ENCODE data around the gene RGS5.
"Not testable (repeated sequence)": the region's sequence is repeated elsewhere in the genome, so short reads cannot be mapped to it uniquely, and the experiment has no call there.

RGS5 gene, protein sequence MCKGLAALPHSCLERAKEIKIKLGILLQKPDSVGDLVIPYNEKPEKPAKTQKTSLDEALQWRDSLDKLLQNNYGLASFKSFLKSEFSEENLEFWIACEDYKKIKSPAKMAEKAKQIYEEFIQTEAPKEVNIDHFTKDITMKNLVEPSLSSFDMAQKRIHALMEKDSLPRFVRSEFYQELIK

DNA sequence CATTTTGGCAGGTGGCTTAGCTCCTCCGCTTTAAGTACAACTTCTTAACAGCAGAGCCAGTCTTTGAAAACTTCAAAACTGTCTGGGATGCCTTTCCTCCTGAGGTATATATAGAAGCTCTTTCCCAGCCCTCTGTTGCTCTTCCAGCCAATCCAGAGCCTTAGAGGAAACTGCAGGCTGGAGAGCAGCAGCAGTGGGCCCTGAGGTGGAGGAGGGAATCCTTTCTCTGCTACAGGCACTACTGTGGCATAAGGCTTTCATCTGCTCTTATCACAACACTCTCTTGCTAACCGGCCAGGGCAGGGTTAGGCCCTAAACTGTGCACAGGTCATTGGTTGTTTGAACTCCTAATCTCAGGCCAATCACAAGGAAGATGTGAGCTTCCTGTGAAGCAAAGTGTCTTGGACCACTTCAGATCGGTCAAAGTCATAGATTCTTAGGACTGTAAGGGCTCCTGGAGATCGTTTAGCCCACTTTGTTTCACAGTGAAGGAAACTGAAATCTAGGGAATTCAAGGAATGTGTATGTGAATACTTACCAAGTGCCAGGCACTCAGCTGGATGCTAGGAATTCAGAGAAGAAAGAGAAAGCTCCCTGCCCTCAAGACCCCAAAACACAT lies at the start of gene RGS5:
RGS5 (minus strand) TSS at position 84 of the 619 bp plus-strand sequence; CDS start at position 3, 81 bp downstream.
- FAIRE-seq, result no peak

- FAIRE-seq, result no peak
Measured at GRCh38 chr1:163250382-163250974, 47.8 kb upstream of the RGS5 start.

DNA sequence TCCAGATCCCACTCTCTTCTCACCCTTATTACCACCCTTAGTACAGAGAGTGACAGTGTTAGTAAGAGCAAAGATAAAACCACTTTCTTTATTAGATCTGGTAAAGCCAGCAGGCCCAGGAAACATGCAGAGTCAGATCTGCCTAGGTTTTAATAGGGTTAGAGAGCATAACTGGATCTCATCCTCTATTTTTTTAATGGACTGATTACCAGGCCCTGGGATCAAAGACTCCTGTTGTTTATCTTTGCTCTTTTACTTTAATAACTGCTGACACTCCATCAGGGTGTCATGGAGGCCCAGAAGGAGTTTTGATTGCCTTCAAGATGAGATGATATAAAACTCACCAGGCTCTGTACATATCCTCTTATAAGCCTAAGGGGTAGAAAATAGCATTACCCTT lies 45.3 kb upstream of the RGS5 start:
- no peak for FAIRE-seq

- FAIRE-seq, result not testable (repeated sequence)
Measured at GRCh38 chr1:163244648-163245047, 41.9 kb upstream of the RGS5 start.

GRCh38 chr1:163241746-163242145 lies 39.0 kb upstream of the RGS5 start:
- no peak for FAIRE-seq

DNA sequence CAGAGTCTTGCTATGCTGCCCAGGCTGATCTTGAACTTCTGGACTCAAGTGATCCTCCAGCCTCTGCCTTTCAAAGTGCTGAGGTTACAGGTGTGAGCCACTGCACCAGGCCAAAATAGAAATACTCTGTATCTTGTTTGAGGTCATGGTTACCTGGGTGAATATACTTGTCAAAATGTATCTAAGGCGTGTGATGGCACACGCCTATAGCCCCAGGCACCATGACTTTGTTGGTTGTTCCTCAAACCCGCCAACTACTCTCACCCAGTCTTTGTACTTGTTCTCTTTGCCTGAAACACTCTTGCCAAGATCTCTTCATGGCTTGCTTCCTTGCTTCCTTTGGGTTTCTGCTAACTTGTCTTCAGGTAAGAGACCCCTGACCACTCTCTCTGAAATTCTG lies 38.0 kb upstream of the RGS5 start:
- no peak for FAIRE-seq

GRCh38 chr1:163233643-163234042 lies 30.9 kb upstream of the RGS5 start:
- FAIRE-seq, result not testable (repeated sequence)

DNA sequence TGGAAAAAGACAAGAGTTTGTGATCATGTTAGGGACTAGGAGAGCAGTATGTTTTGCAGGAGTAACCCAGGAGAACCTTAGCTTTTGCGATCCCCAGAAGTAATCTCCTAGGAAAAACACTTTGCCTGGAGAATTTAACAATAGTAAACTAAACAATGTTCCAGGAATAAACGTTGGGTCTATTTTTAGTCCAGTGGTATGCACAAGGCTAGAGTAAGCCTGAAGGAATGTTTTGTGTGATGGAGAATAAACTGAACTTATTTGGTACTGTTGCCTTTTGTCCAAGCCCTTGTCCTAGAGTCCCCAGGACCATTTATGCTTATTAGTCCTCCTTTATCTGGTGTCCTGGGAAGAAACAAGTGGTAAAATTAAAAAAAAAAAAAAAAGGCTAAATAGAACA lies 28.7 kb upstream of the RGS5 start:
- no peak for FAIRE-seq

GRCh38 chr1:163230827-163231226 lies 28.1 kb upstream of the RGS5 start:
- no peak for FAIRE-seq

GRCh38 chr1:163228271-163228670 lies 25.6 kb upstream of the RGS5 start:
- not testable (repeated sequence) for FAIRE-seq

- FAIRE-seq, result no peak
Measured at GRCh38 chr1:163227126-163227525, 24.4 kb upstream of the RGS5 start.

GRCh38 chr1:163213626-163214025 lies 10.9 kb upstream of the RGS5 start:
- FAIRE-seq, result no peak

DNA sequence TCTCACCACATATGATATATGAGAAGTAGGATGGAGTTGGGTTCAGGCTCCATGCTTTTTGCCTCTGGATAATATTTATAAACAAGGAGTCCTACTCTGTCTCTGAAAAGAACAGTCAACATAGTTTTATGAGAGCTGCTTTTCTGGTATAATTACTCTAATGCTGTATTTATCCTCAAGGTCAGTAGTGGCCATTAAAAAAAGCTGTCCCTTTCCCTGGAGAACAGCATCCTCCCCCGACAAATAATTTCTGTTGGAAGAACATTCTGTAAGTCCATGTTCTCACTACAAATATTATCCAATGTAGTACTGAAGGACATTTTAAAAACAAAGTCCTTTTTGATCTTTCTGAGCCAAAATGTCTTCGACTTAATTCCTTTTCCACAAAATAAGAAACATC lies 9.0 kb upstream of the RGS5 start:
- FAIRE-seq, result no peak

- no peak for FAIRE-seq
Measured at GRCh38 chr1:163205513-163205912, 2.8 kb upstream of the RGS5 start.

DNA sequence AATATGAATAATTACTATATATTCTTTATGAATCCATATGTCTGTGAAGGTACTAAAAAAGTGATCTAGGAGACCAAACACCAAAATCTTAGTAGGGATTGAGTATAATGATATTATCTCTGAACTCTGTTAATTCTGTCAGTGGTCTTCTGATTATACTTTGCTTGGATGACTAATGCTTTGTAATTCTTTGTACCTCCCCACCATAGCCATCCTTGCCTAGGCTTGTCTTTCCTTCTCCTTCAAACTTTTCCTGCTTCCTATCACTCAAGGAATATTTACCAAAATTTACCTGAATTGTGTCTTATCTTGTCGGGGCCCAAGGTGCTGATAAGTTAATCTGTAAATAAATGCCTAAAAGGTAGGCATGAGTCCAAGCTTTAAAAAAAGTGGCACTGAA lies 845 bp upstream of the RGS5 start:
- no peak for FAIRE-seq

DNA sequence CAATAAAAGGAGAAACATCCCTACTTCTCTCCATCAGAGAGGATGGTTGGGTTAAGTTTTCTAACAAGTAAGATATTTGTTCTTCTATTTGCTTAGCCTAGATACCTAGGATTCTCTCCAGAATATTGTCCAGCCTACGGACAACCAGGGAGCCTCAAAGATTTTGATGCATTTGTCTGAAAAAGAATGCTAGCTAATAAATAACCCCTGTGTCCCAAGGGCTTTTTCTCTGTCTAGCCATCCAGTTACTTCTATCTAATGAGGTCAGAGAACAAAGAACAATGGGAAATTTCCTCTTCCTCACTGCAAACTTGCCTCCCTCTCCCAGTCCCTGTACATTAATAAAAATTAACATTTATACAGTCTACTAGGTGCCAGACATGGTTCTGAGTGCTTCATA lies 810 bp downstream of the RGS5 start:
- no peak for FAIRE-seq

- no peak for FAIRE-seq
Measured at GRCh38 chr1:163197022-163197421, 5.7 kb downstream of the RGS5 start.

DNA sequence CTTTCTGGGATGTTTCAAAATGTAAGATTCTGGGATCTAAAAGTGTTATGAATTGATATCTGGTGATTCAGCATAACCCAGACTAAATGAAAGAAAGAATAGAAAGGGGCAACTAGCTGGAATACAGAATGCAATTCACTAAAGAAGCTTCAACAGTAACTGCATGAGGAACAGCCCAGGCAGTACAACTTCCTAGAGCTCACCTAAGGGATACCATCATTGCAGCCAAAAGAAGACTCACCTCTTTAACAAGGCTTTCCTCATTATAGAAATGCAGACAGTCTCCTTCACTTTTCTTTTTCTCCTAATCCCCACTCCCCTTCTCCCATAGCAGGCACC lies 6.3 kb downstream of the RGS5 start:
- FAIRE-seq, result no peak

DNA sequence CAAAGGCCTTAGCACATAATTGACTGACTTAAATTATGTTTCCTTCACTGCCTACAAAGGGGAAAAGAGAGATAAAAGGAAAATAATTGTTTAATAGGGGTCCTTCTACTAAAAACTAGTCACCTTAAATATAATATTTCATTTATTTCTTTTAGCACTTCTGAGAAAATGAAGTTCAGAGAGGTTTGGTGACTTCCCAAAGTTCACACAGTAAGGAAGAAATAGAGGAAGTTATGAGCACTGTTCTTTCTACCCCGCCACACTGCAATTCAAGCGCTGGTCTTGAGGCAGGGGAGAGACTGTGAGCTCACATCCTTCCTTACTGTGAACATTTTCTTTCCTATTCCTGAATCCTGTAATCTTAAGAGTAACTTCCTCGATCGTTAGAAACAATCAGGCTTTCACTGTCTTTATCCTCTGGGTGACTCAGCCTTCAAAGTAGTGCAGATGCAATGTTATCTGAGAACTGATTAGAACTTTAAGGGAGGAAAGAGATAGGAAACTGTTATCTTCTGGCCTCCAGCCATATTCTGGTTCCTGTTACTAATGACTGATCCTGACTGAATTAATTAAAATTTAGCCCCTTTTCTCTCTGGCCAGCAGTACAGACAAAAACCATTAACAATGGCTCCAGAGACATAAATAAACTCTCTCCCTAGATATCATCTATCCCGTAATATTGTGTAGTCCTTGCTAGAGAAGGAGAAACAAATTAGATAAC lies 6.8 kb downstream of the RGS5 start:
- no peak for FAIRE-seq

DNA sequence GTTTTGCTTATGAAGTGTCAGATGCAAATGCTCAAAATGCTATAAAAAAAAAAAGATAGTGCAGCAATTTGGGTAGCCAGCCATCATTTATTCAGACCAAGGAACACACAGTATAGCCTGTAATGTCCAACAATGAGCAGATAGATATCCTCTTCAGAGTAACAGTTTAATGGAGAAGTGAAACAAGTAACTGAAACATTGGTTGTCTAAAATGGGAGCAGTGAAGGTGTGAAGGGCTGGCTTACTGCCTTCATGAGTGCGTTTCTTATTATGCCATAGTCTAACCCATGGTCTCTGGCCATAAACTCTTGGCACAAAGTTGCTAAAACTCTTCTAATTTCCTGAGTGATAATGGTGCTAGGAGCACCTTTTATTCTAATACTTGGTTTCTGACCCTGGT lies 11.4 kb downstream of the RGS5 start:
- no peak for FAIRE-seq

GRCh38 chr1:163188947-163189346 lies 13.8 kb downstream of the RGS5 start:
- no peak for FAIRE-seq

- no peak for FAIRE-seq
Measured at GRCh38 chr1:163187849-163188248, 14.9 kb downstream of the RGS5 start.

DNA sequence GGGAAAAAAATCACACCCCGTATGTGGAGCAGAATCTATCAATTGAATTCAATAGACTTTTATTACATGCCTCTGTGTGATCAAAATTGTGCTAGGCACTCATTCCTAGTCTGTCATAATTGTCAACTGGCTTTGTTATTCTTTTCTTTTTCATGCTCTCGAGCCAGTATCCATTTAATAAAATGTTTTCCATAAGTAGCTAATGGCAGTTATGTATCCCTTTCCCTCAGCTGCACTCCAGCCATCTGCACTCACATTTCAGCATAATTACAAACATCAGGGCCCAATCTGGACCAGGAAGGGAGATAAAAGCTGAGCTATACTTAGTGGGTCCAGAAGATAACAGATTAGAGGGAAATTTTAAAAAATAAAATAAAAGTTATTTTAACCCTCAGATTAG lies 15.9 kb downstream of the RGS5 start:
- no peak for FAIRE-seq

DNA sequence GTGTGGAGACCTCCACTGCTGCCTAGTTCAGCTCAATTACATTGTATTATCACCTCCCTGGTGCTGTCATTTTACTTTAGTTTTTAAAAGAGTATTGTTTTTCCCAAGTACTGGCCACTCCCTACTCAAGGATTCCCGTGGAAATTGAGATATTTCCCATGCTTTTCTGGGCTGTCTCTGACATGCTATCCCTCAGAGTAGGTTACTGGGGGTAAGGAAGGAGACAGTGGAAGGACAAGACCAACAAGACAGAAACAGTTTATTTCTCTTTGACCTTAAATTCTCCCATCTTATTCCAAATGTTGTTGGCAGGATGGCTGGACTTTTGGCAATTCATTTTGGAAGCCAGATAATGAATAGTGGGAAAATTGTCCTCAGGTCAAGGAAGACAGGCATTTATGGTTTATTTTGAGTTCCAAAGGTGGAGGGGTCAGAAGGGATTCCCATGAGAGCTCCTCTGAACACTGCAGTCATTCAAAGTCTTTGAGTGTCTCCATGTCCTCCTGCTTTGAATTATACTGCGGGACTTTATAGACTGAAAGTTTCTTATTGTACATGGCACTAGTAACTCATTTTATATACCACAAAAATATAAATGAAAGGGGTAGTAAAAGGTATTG lies 20.3 kb downstream of the RGS5 start:
- no peak for FAIRE-seq

All from colon (tissue), 2 donors.